Thoracic aorta endothelial cell (primary cell): ENCODE measurements around the gene PLD3. TPM values are rescaled to one million over a fixed set of nuclear protein-coding genes. Genes with fewer than 3 reads are reported as not detected.

Experiments used
- small RNA-seq: library from RNA; depleted of rRNA; stranded (forward); fragments of <200 nt; gene quantifications from one replicate; pipeline ENCODE3, GENCODE V24; 2012
- total RNA-seq: library from RNA; depleted of rRNA; stranded (reverse); fragments of >200 nt; gene quantifications from 2 replicates; pipeline ENCODE4 v1.2.3, GENCODE V29; 2012

PLD3 gene
- 103 and 122 TPM in 2 replicates for total RNA-seq

DNA sequence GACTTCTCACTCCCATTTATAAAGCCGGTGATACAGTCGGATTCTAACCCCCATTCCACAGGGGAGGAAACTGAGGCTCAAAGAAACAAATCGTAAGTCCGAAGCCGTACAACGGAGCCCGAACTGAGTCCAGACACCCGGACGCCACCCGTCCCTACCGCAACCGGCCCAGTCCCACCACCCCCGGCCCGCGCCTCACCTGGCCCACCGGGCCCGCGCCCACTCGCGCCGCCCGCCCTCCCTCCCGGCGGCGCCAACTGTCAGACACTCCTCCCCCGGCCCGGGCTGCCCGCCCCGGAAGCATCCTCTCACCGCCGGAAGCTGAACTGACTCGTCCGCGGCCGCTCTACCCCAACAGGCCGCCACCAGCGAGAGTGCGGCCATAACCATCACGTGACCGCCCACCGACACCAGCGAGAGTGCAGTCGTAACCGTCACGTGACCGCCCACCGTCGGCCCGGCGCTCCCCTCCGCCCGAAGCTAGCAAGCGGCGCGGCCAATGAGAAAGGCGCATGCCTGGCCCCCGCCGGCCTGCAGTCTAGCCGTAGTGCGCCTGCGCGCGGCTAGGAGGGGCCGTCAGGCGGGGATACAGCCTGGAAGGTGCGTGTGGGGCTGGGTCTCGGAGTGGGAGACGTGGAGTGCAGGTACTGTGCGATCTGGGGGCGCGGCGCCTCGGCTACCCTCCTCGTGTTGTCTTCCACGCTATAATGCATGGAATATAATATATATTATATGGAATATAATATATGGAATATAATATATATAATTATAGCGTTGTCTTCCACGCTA, at the start of gene PLD3, which contains the start of gene C19orf47:
Gene PLD3, plus strand, starts transcription at position 571 of the 789 bp plus-strand sequence. CDS start 17,789 bp downstream, outside the sequence.
Gene C19orf47, minus strand, starts transcription at position 273 of the 789 bp plus-strand sequence. CDS start 6,540 bp downstream, outside the sequence.

GRCh38 chr19:40390084-40390742, 41.7 kb downstream of the PLD3 start, which contains the start of gene HIPK4:
HIPK4 (minus strand) TSS chr19:40390181; CDS start chr19:40389902, 279 bp downstream.

GRCh38 chr19:40413291-40413845, 64.9 kb downstream of the PLD3 start, which contains the start of gene PRX:
PRX (minus strand) TSS chr19:40413378; CDS start chr19:40407932, 5,446 bp downstream.

DNA sequence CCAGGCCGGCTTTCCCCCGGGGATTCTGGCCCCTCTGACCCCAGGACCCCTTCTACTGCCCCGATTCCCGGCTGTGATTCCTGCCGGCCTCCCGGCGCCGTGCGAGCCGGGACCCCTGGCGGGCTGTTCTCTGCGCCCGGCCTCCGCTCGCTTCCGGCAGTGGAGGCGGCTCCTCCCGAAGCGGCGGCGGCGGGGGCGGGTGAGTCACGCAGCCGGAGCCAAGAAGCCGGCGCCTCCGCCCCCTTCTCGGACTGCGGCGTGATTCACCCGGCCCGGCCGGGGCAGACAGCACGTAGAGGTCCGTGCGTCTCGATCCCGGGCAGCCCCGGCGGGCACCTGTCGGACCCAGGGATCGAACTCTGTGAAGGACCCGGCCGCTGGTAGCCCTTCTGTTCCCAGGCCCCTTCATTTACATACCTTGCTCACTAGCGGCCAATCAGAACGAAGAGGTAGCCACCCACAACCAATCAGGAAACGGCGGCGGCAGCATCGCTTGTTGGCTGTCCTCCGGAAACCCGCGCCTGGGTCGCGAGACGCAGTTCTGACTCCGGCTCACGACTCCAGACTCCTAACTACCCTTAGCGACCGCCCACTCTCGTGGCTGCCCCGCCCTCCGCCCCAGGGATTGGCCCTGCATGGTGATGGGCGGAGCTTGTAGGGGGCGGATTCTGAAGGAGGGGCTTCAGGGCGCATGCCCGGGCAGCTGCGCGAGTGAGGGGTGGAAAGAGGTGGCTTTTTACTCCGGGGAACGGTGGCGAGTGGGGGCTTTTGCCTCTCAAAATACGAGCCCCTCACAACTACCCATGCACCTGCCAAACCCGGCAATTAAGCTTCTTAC, 77.2 kb downstream of the PLD3 start, which contains the start of gene SERTAD1:
Gene SERTAD1, minus strand, starts transcription at position 543 of the 838 bp plus-strand sequence. CDS start 2,446 bp downstream, outside the sequence.

Small RNA genes lying within 50 kb of the gene (small RNA-seq; reads per million reads assigned to genes)
- gene MIR6796 = not detected
- not detected for gene RF00019
- gene RNU6-945P = not detected

Other genes with a start within 250 kb of the PLD3 start
- gene MAP3K10, start 157.3 kb upstream of the PLD3 start, total RNA-seq = 7.3 and 8.4 TPM in 2 replicates
- gene TTC9B, start 130.3 kb upstream of the PLD3 start, total RNA-seq = not detected in 2 replicates
- not detected in 2 replicates for gene CCNP, start 122.0 kb upstream of the PLD3 start, total RNA-seq
- 39.2 and 49.1 TPM in 2 replicates for gene AKT2, start 63.4 kb upstream of the PLD3 start, total RNA-seq
- gene C19orf47, start 298 bp upstream of the PLD3 start, total RNA-seq = 7.3 and 11.1 TPM in 2 replicates
- gene HIPK4, start 41.5 kb downstream of the PLD3 start, total RNA-seq = not detected in 2 replicates
- gene PRX, start 64.7 kb downstream of the PLD3 start, total RNA-seq = 1.1 and 1.2 TPM in 2 replicates
- 8.8 and 13.4 TPM in 2 replicates for gene SERTAD1, start 77.3 kb downstream of the PLD3 start, total RNA-seq
- 10.4 and 13.2 TPM in 2 replicates for gene SERTAD3, start 95.6 kb downstream of the PLD3 start, total RNA-seq
- gene BLVRB, start 117.0 kb downstream of the PLD3 start, total RNA-seq = 36.6 and 37.5 TPM in 2 replicates
- 0.07 TPM in 1 of 2 replicates, not detected in the other for gene SPTBN4, start 118.3 kb downstream of the PLD3 start, total RNA-seq
- gene SHKBP1, start 228.2 kb downstream of the PLD3 start, total RNA-seq = 20.7 and 31.9 TPM in 2 replicates